GM12875 (cell line): Measurements from ENCODE around the gene XPC.
A peak's percentile ranks its signal among the peaks of the same experiment; 100 is the strongest.

Experiments used
- H3K4me3 ChIP-seq: one replicate; pipeline ENCODE4 v1.5.1; 2011; ENCODE audit warnings: low read depth, low read length, control low read depth
- CTCF ChIP-seq: IDR thresholded peaks from 2 replicates; pipeline ENCODE4 v1.5.1; 2011; ENCODE audit warnings: low read depth, mild to moderate bottlenecking, control low read depth, inconsistent platforms, low read length, moderate library complexity, borderline replicate concordance; ENCODE audit not compliant: insufficient read depth

Gene XPC

GRCh38 chr3:14126017-14126886, 52.1 kb downstream of the XPC start:
- TF ChIP-seq CTCF: no peak
- H3K4me3 ChIP-seq: peak overlapping the region; percentile 86

- no peak for TF ChIP-seq CTCF
- peak overlapping the region; percentile 86 for H3K4me3 ChIP-seq
These were observed 53.0 kb downstream of the XPC start for GRCh38 chr3:14125193-14126016.

GRCh38 chr3:14124615-14125192, 53.7 kb downstream of the XPC start, which contains the start of the genes CHCHD4 and TMEM43:
TSS of gene CHCHD4 (minus strand) at chr3:14124870. CDS start at chr3:14124676, 194 bp downstream.
TSS of gene TMEM43 (plus strand) at chr3:14125052. CDS start at chr3:14125194, 142 bp downstream.
- no peak for TF ChIP-seq CTCF
- H3K4me3 ChIP-seq: peak within 1 kb of the TSS; percentile 86

GRCh38 chr3:14124223-14124614, 54.2 kb downstream of the XPC start:
- TF ChIP-seq CTCF: no peak
- peak overlapping the region; percentile 86 for H3K4me3 ChIP-seq

- TF ChIP-seq CTCF: no peak
- peak overlapping the region; percentile 86 for H3K4me3 ChIP-seq
These were observed 54.8 kb downstream of the XPC start for GRCh38 chr3:14123308-14124222.

- no peak overlapping the region for H3K4me3 ChIP-seq
- no peak for TF ChIP-seq CTCF
These were observed 56.1 kb downstream of the XPC start for GRCh38 chr3:14122301-14122700.
